ENCODE data around the gene LGR6.

The LGR6 gene

GRCh38 chr1:202305168-202305567, 111.6 kb downstream of the LGR6 start:
- Histone ChIP-seq H3K4me1 (ENCODE audit: control insufficient read depth, insufficient read depth, low read length, poor library complexity, severe bottlenecking) (no peaks in the 10 kb centered on the region), H3K27me3 (replicated peaks; ENCODE audit: control insufficient read depth, insufficient read depth, low read length, poor library complexity, severe bottlenecking) (no peaks in the 10 kb centered on the region), H3K27ac (ENCODE audit: insufficient read depth, low read length, poor library complexity, severe bottlenecking) (no peak overlapping the region), H3K4me3 (ENCODE audit: insufficient read depth, low read depth, low read length, poor library complexity, severe bottlenecking) (no peak overlapping the region), H3K9me3 (ENCODE audit: control insufficient read depth, low read length) (no peaks in the 10 kb centered on the region), H3K36me3 (ENCODE audit: control insufficient read depth, insufficient read depth, low read length) (no peaks in the 10 kb centered on the region)
- no peak for DNase-seq

- no peaks in the 10 kb centered on the region for H3K27me3 ChIP-seq (replicated peaks; ENCODE audit: control insufficient read depth, insufficient read depth, low read length, poor library complexity, severe bottlenecking)
- no peak for DNase-seq
- H3K4me3 ChIP-seq (ENCODE audit: insufficient read depth, low read depth, low read length, poor library complexity, severe bottlenecking): no peak overlapping the region
- no peaks in the 10 kb centered on the region for H3K9me3 ChIP-seq (ENCODE audit: control insufficient read depth, low read length)
- H3K36me3 ChIP-seq (ENCODE audit: control insufficient read depth, insufficient read depth, low read length): no peaks in the 10 kb centered on the region
- no peak overlapping the region for H3K27ac ChIP-seq (ENCODE audit: insufficient read depth, low read length, poor library complexity, severe bottlenecking)
- H3K4me1 ChIP-seq (ENCODE audit: control insufficient read depth, insufficient read depth, low read length, poor library complexity, severe bottlenecking): no peaks in the 10 kb centered on the region
Observed at GRCh38 chr1:202306535-202307345, 113.1 kb downstream of the LGR6 start.

GRCh38 chr1:202310071-202310725, 116.6 kb downstream of the LGR6 start:
- Histone ChIP-seq H3K27me3 (replicated peaks; ENCODE audit: control insufficient read depth, insufficient read depth, low read length, poor library complexity, severe bottlenecking) (peaks cover 3% of the 10 kb centered on the region), H3K4me3 (ENCODE audit: insufficient read depth, low read depth, low read length, poor library complexity, severe bottlenecking) (no peak overlapping the region), H3K27ac (ENCODE audit: insufficient read depth, low read length, poor library complexity, severe bottlenecking) (no peak overlapping the region), H3K36me3 (ENCODE audit: control insufficient read depth, insufficient read depth, low read length) (no peaks in the 10 kb centered on the region), H3K9me3 (ENCODE audit: control insufficient read depth, low read length) (no peaks in the 10 kb centered on the region), H3K4me1 (ENCODE audit: control insufficient read depth, insufficient read depth, low read length, poor library complexity, severe bottlenecking) (no peaks in the 10 kb centered on the region)
- DNase-seq: no peak

- no peaks in the 10 kb centered on the region for H3K36me3 ChIP-seq (ENCODE audit: control insufficient read depth, insufficient read depth, low read length)
- peaks cover 3% of the 10 kb centered on the region for H3K27me3 ChIP-seq (replicated peaks; ENCODE audit: control insufficient read depth, insufficient read depth, low read length, poor library complexity, severe bottlenecking)
- H3K4me3 ChIP-seq (ENCODE audit: insufficient read depth, low read depth, low read length, poor library complexity, severe bottlenecking): no peak overlapping the region
- no peak overlapping the region for H3K27ac ChIP-seq (ENCODE audit: insufficient read depth, low read length, poor library complexity, severe bottlenecking)
- no peaks in the 10 kb centered on the region for H3K4me1 ChIP-seq (ENCODE audit: control insufficient read depth, insufficient read depth, low read length, poor library complexity, severe bottlenecking)
- no peaks in the 10 kb centered on the region for H3K9me3 ChIP-seq (ENCODE audit: control insufficient read depth, low read length)
- DNase-seq: no peak
Observed at GRCh38 chr1:202310746-202311145, 117.1 kb downstream of the LGR6 start.

- Histone ChIP-seq H3K27me3 (replicated peaks; ENCODE audit: control insufficient read depth, insufficient read depth, low read length, poor library complexity, severe bottlenecking) (peaks cover 3% of the 10 kb centered on the region), H3K9me3 (ENCODE audit: control insufficient read depth, low read length) (no peaks in the 10 kb centered on the region), H3K4me1 (ENCODE audit: control insufficient read depth, insufficient read depth, low read length, poor library complexity, severe bottlenecking) (no peaks in the 10 kb centered on the region), H3K27ac (ENCODE audit: insufficient read depth, low read length, poor library complexity, severe bottlenecking) (no peak overlapping the region), H3K36me3 (ENCODE audit: control insufficient read depth, insufficient read depth, low read length) (no peaks in the 10 kb centered on the region), H3K4me3 (ENCODE audit: insufficient read depth, low read depth, low read length, poor library complexity, severe bottlenecking) (no peak overlapping the region)
- DNase-seq: no peak
Observed at GRCh38 chr1:202311875-202312635, 118.5 kb downstream of the LGR6 start.

- no peak overlapping the region for H3K27ac ChIP-seq (ENCODE audit: insufficient read depth, low read length, poor library complexity, severe bottlenecking)
- H3K27me3 ChIP-seq (replicated peaks; ENCODE audit: control insufficient read depth, insufficient read depth, low read length, poor library complexity, severe bottlenecking): peaks cover 3% of the 10 kb centered on the region
- H3K4me3 ChIP-seq (ENCODE audit: insufficient read depth, low read depth, low read length, poor library complexity, severe bottlenecking): no peak overlapping the region
- H3K36me3 ChIP-seq (ENCODE audit: control insufficient read depth, insufficient read depth, low read length): no peaks in the 10 kb centered on the region
- DNase-seq: peak; percentile 39 to 56 (median 42)
- no peaks in the 10 kb centered on the region for H3K9me3 ChIP-seq (ENCODE audit: control insufficient read depth, low read length)
- no peaks in the 10 kb centered on the region for H3K4me1 ChIP-seq (ENCODE audit: control insufficient read depth, insufficient read depth, low read length, poor library complexity, severe bottlenecking)
Observed at GRCh38 chr1:202315576-202316168, 122.1 kb downstream of the LGR6 start.

- no peaks in the 10 kb centered on the region for H3K4me1 ChIP-seq (ENCODE audit: control insufficient read depth, insufficient read depth, low read length, poor library complexity, severe bottlenecking)
- no peak overlapping the region for H3K27ac ChIP-seq (ENCODE audit: insufficient read depth, low read length, poor library complexity, severe bottlenecking)
- H3K9me3 ChIP-seq (ENCODE audit: control insufficient read depth, low read length): no peaks in the 10 kb centered on the region
- no peak for DNase-seq
- no peak overlapping the region for H3K4me3 ChIP-seq (ENCODE audit: insufficient read depth, low read depth, low read length, poor library complexity, severe bottlenecking)
- no peaks in the 10 kb centered on the region for H3K36me3 ChIP-seq (ENCODE audit: control insufficient read depth, insufficient read depth, low read length)
- peaks cover 3% of the 10 kb centered on the region for H3K27me3 ChIP-seq (replicated peaks; ENCODE audit: control insufficient read depth, insufficient read depth, low read length, poor library complexity, severe bottlenecking)
Observed at GRCh38 chr1:202316186-202316585, 122.6 kb downstream of the LGR6 start.

GRCh38 chr1:202317941-202318925, 124.6 kb downstream of the LGR6 start:
- no peak for DNase-seq
- H3K36me3 ChIP-seq (ENCODE audit: control insufficient read depth, insufficient read depth, low read length): no peaks in the 10 kb centered on the region
- no peak overlapping the region for H3K27ac ChIP-seq (ENCODE audit: insufficient read depth, low read length, poor library complexity, severe bottlenecking)
- H3K9me3 ChIP-seq (ENCODE audit: control insufficient read depth, low read length): no peaks in the 10 kb centered on the region
- H3K4me3 ChIP-seq (ENCODE audit: insufficient read depth, low read depth, low read length, poor library complexity, severe bottlenecking): no peak overlapping the region
- peaks cover 3% of the 10 kb centered on the region for H3K27me3 ChIP-seq (replicated peaks; ENCODE audit: control insufficient read depth, insufficient read depth, low read length, poor library complexity, severe bottlenecking)
- H3K4me1 ChIP-seq (ENCODE audit: control insufficient read depth, insufficient read depth, low read length, poor library complexity, severe bottlenecking): no peaks in the 10 kb centered on the region

Data from effector memory CD4-positive, alpha-beta T cell (primary cell).